OCI-LY3 (cell line): ENCODE measurements around the gene SPTBN4.

Experiments used
- H2AFZ ChIP-seq: fragments of 200-600, 300-600 bp; shearing (Covaris generic); 2 replicates; pipeline ENCODE4 v1.6.0; 2014; ENCODE audit warnings: antibody characterized with exemption, low read depth, low read length
- H3K27ac ChIP-seq: fragments of 200-600, 300-600 bp; sonication (generic); 2 replicates; pipeline ENCODE4 v1.5.1; 2014; ENCODE audit warnings: mild to moderate bottlenecking, low read length, moderate library complexity, mixed read lengths
- H3K27me3 ChIP-seq: fragments of 200-600, 300-600 bp; sonication (generic); 2 replicates; pipeline ENCODE4 v1.6.1; 2014; ENCODE audit warnings: low read depth, low read length, mixed read lengths
- H3K36me3 ChIP-seq: fragments of 200-600, 300-600 bp; sonication (generic); replicated peaks from 2 replicates; pipeline ENCODE3; 2014; ENCODE audit warnings: low read depth, low read length, mixed read lengths
- H3K4me1 ChIP-seq: fragments of 300-600, 200-600 bp; sonication (generic); 2 replicates; pipeline ENCODE4 v1.6.1; 2014; ENCODE audit warnings: low read length, mixed read lengths
- H3K4me2 ChIP-seq: fragments of 200-600, 300-600 bp; sonication (generic); 2 replicates; pipeline ENCODE4 v1.6.1; 2014; ENCODE audit warnings: low read length, mixed read lengths
- H3K4me3 ChIP-seq: fragments of 300-600, 200-600 bp; sonication (generic); 2 replicates; pipeline ENCODE4 v1.5.1; 2014; ENCODE audit warnings: antibody characterized with exemption, mild to moderate bottlenecking, low read length, moderate library complexity
- H3K79me2 ChIP-seq: fragments of 300-600, 200-600 bp; shearing (Covaris generic); 2 replicates; pipeline ENCODE4 v1.6.1; 2014; ENCODE audit warnings: mild to moderate bottlenecking, low read length, mixed read lengths
- H3K9ac ChIP-seq: fragments of 300-600, 200-600 bp; shearing (Covaris generic); 2 replicates; pipeline ENCODE4 v1.6.0; 2014; ENCODE audit warnings: mild to moderate bottlenecking, low read length, moderate library complexity
- H3K9me3 ChIP-seq: fragments of 200-600, 300-600 bp; shearing (Covaris generic); 2 replicates; pipeline ENCODE4 v1.6.1; 2014; ENCODE audit warnings: low read length, mixed read lengths; ENCODE audit not compliant: insufficient read depth
- H4K20me1 ChIP-seq: fragments of 200-600, 300-600 bp; sonication (generic); 2 replicates; pipeline ENCODE4 v1.6.1; 2016; ENCODE audit warnings: low read length, mixed read lengths; ENCODE audit not compliant: insufficient read depth
- CTCF ChIP-seq: fragments of 200-600, 300-600 bp; sonication (generic); IDR thresholded peaks from 2 replicates; pipeline ENCODE4 v1.5.1; 2014; ENCODE audit warnings: antibody characterized with exemption, low read length, low read depth
- EZH2phosphoT487 ChIP-seq: fragments of 200-600 bp; shearing (Covaris generic); IDR thresholded peaks from 2 replicates; pipeline ENCODE4 v1.6.1; 2018; ENCODE audit warnings: antibody characterized with exemption, mixed run types, low read depth

SPTBN4 gene

GRCh38 chr19:40565910-40566495 is 99.2 kb downstream of the SPTBN4 start:
- H3K4me3 ChIP-seq = no peak overlapping the region
- no peak overlapping the region for H3K9ac ChIP-seq
- no peaks in the 10 kb centered on the region for H3K36me3 ChIP-seq
- H4K20me1 ChIP-seq = no peaks in the 10 kb centered on the region
- no peak overlapping the region for H2AFZ ChIP-seq
- peaks cover 4% of the 10 kb centered on the region for H3K4me1 ChIP-seq
- no peaks in the 10 kb centered on the region for H3K27me3 ChIP-seq
- H3K27ac ChIP-seq = no peak overlapping the region
- no peak for TF ChIP-seq CTCF
- TF ChIP-seq EZH2phosphoT487 = no peak
- no peaks in the 10 kb centered on the region for H3K79me2 ChIP-seq
- H3K4me2 ChIP-seq = no peak overlapping the region
- H3K9me3 ChIP-seq = no peaks in the 10 kb centered on the region

- Histone ChIP-seq H3K4me2 (no peak overlapping the region), H2AFZ (no peak overlapping the region), H3K36me3 (no peaks in the 10 kb centered on the region), H3K79me2 (no peaks in the 10 kb centered on the region), H3K27ac (no peak overlapping the region), H3K4me1 (peaks cover 9% of the 10 kb centered on the region), H3K27me3 (no peaks in the 10 kb centered on the region), H3K4me3 (no peak overlapping the region), H3K9me3 (no peaks in the 10 kb centered on the region), H3K9ac (no peak overlapping the region), H4K20me1 (no peaks in the 10 kb centered on the region)
- no peak for TF ChIP-seq EZH2phosphoT487
- no peak for TF ChIP-seq CTCF
Observed at GRCh38 chr19:40567040-40567749, 100.4 kb downstream of the SPTBN4 start.

- TF ChIP-seq EZH2phosphoT487 (no peak), CTCF (no peak)
- H4K20me1 ChIP-seq = no peaks in the 10 kb centered on the region
- H2AFZ ChIP-seq = no peak overlapping the region
- H3K27ac ChIP-seq = no peak overlapping the region
- H3K9me3 ChIP-seq = no peaks in the 10 kb centered on the region
- no peak overlapping the region for H3K9ac ChIP-seq
- no peak overlapping the region for H3K4me2 ChIP-seq
- no peaks in the 10 kb centered on the region for H3K36me3 ChIP-seq
- no peaks in the 10 kb centered on the region for H3K27me3 ChIP-seq
- no peak overlapping the region for H3K4me3 ChIP-seq
- no peaks in the 10 kb centered on the region for H3K79me2 ChIP-seq
- H3K4me1 ChIP-seq = peaks cover 9% of the 10 kb centered on the region
Observed at GRCh38 chr19:40567750-40568494, 101.1 kb downstream of the SPTBN4 start.
